ENCODE data around the gene TBC1D1. TPM values are rescaled to one million over a fixed set of nuclear protein-coding genes. Genes with fewer than 3 reads are reported as not detected.

TBC1D1 gene
- total and polyA plus RNA-seq, 2 of the 8 experiments (the other 6 are each of a cell fraction or from before 2014, with no cell fraction given) = 96.9 to 162 TPM

- Histone ChIP-seq H3K79me1 (ENCODE audit: low read depth, low read length) (no peaks in the 10 kb centered on the region), H3K9ac (replicated peaks in 1 of 4; ENCODE audit: extremely low read depth in 1 of 4, low read depth in 3 of 4, low read length in 3 of 4) (no peak overlapping the region), H4K20me1 (replicated peaks in 1 of 2; ENCODE audit: control insufficient read depth in 1 of 2, insufficient read depth in 2 of 2, low read length in 2 of 2) (no peaks in the 10 kb centered on the region), H2BK20ac (ENCODE audit: low read length) (no peak overlapping the region), H3K56ac (replicated peaks; ENCODE audit: insufficient read length, low read depth, low read length) (no peak overlapping the region), H2BK120ac (replicated peaks; ENCODE audit: low read depth, low read length) (no peak overlapping the region), H3K23me2 (ENCODE audit: low read depth, low read length) (no peaks in the 10 kb centered on the region), H3K4me3 (ENCODE audit: extremely low read depth in 1 of 4, insufficient read depth in 2 of 4, low read depth in 3 of 4, low read length in 4 of 4) (no peak overlapping the region), H2BK15ac (ENCODE audit: low read length) (no peak overlapping the region), H3K27me3 (replicated peaks in 1 of 4; ENCODE audit: control insufficient read depth in 3 of 4, extremely low read depth in 1 of 4, insufficient read depth in 3 of 4, low read length in 3 of 4) (no peaks in the 10 kb centered on the region), H4K5ac (ENCODE audit: insufficient read length, low read depth, low read length) (no peak overlapping the region), H3K79me2 (ENCODE audit: control insufficient read depth in 1 of 2, insufficient read depth in 2 of 2, low read length in 2 of 2) (no peaks in the 10 kb centered on the region), H2AK5ac (ENCODE audit: low read depth, low read length) (no peak overlapping the region), H3K9me3 (ENCODE audit: insufficient read depth in 2 of 2, low read depth in 1 of 2, low read length in 1 of 2) (no peaks in the 10 kb centered on the region), H2AFZ (ENCODE audit: low read length) (no peak overlapping the region), H3K23ac (ENCODE audit: insufficient read length) (no peak overlapping the region), H3K4me2 (ENCODE audit: insufficient read depth in 1 of 2, low read depth in 2 of 2, low read length in 2 of 2) (no peak overlapping the region), H3K14ac (ENCODE audit: insufficient read length) (no peak overlapping the region), H3K27ac (ENCODE audit: low read depth, low read length) (no peak overlapping the region), H2BK12ac (ENCODE audit: low read depth, low read length) (no peak overlapping the region), H3K18ac (ENCODE audit: extremely low read depth, low read length) (no peak overlapping the region), H3K36me3 (ENCODE audit: control insufficient read depth in 2 of 4, insufficient read depth in 4 of 4, low read length in 3 of 4) (no peaks in the 10 kb centered on the region), H4K8ac (ENCODE audit: extremely low read depth, insufficient read depth, low read length) (no peak overlapping the region), H4K91ac (replicated peaks; ENCODE audit: insufficient read length, low read length) (no peak overlapping the region), H3K4me1 (replicated peaks in 1 of 4; ENCODE audit: control insufficient read depth in 3 of 4, insufficient read depth in 4 of 4, low read length in 3 of 4) (no peaks in the 10 kb centered on the region; a peak in 1 of 7 replicates), H3K4ac (replicated peaks; ENCODE audit: insufficient read length, low read depth, low read length) (no peak overlapping the region), H2BK5ac (ENCODE audit: low read depth, low read length) (no peak overlapping the region)
- DNase-seq (ENCODE audit: low read depth in 1 of 2, low spot score in 2 of 2) = no peak
- CTCF ChIA-PET (ENCODE audit: partially characterized antibody) = no interaction called here
- WGBS, 2 experiments (ENCODE audit: extremely low coverage in 1 of 2, insufficient coverage in 1 of 2, insufficient read length in 1 of 2, insufficient replicate concordance in 2 of 2, low coverage in 1 of 2, low lambda C conversion rate in 2 of 2, missing lambda C conversion rate in 1 of 2) = 86% methylated on average over 9 of the region's 9 CpGs; no CpG with 5 or more reads in 1 of the 2 experiments
- POLR2A ChIA-PET (ENCODE audit: partially characterized antibody) = no interaction called here
- TF ChIP-seq RBBP5 (IDR thresholded peaks at IDR 0.05; ENCODE audit: borderline replicate concordance, low read depth, low read length) = no peak
- no peak for TF ChIP-seq ASH2L (IDR thresholded peaks at IDR 0.05; ENCODE audit: low read length)
- TF ChIP-seq RFX5 (IDR thresholded peaks at IDR 0.05; ENCODE audit: borderline replicate concordance, low read depth, low read length) = no peak
- TF ChIP-seq CREB1 (IDR thresholded peaks at IDR 0.05) = no peak
- TF ChIP-seq TAF7 (optimal IDR thresholded peaks at IDR 0.05; ENCODE audit: borderline replicate concordance, low read depth, low read length) = no peak
- no peak for TF ChIP-seq GABPA (IDR thresholded peaks at IDR 0.05; ENCODE audit: borderline replicate concordance, insufficient read depth, low read length)
- TF ChIP-seq POU5F1 (IDR thresholded peaks at IDR 0.05; ENCODE audit: low read depth, low read length) = no peak
- TF ChIP-seq, protein P1, sequence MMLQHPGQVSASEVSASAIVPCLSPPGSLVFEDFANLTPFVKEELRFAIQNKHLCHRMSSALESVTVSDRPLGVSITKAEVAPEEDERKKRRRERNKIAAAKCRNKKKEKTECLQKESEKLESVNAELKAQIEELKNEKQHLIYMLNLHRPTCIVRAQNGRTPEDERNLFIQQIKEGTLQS (IDR thresholded peaks at IDR 0.05; ENCODE audit: insufficient read depth, low read depth, low read length) = no peak
- no peak for TF ChIP-seq RNF2 (IDR thresholded peaks at IDR 0.05; ENCODE audit: borderline replicate concordance, low read depth, low read length, missing control alignments, poor library complexity, severe bottlenecking)
- TF ChIP-seq EGR1 (IDR thresholded peaks at IDR 0.05; ENCODE audit: borderline replicate concordance, low read depth, low read length) = no peak
- no peak for TF ChIP-seq SP1 (IDR thresholded peaks at IDR 0.05; ENCODE audit: low read depth, low read length)
- no peak for TF ChIP-seq CEBPB (IDR thresholded peaks at IDR 0.05; ENCODE audit: low read depth, low read length)
- FAIRE-seq = no peak
Observed at GRCh38 chr4:38188136-38188535, 297.3 kb downstream of the TBC1D1 start.
